K562 (cell line): Measurements from ENCODE around the gene SERTAD1. TPM values are rescaled to one million over a fixed set of nuclear protein-coding genes. Genes with fewer than 3 reads are reported as not detected.

Experiments
- ATAC-seq: fragments of 200-7000 bp; cut with Tn5 transposase; 3 replicates; pipeline ENCODE4 v1.9.1; 2020; ENCODE audit warnings: moderate library complexity
- BruUV-seq: library from RNA; stranded (reverse); fragments of 400-500 nt; replicated peaks from 2 replicates; lab custom pipeline; 2021; lab: Mats Ljungman, UMichigan
- CTCF ChIA-PET: fragments of 300-600 bp; formaldehyde crosslinking; extraction: SDS; loops from one replicate; lab custom pipeline; 2021; ENCODE audit warnings: low intra/inter-chr PET ratio; lab: Yijun Ruan, JAX
- POLR2A ChIA-PET: fragments of 300-600, 350-650 bp; sonication (Branson Sonifier 250); formaldehyde crosslinking; extraction: SDS; loops from one replicate; lab custom pipeline; 2021; ENCODE audit warnings: antibody characterized with exemption, inconsistent platforms; lab: Yijun Ruan, JAX
- DNase-seq, 4 experiments: peaks; one replicate each; pipeline versions ENCODE4 v3.0.0 to v3.0.0-alpha.2; 2011 to 2018; ENCODE audit warnings: low spot score in 3 of 4, mixed read lengths in 3 of 4; ENCODE audit errors: extremely low read depth in 1 of 4
- FAIRE-seq: peaks from 2 replicates; lab custom pipeline; 2011; peaks lifted over from hg19 to GRCh38; lab: Jason Lieb, UNC
- H2AFZ ChIP-seq: 2 replicates; pipeline ENCODE4 v1.6.0; 2011; ENCODE audit warnings: low read depth, low read length, control low read depth, inconsistent platforms
- H3K27ac ChIP-seq: fragments of 200-600 bp; 3 replicates; pipeline ENCODE4 v1.8.0; 2011; ENCODE audit warnings: low read depth, mild to moderate bottlenecking, control low read depth, inconsistent platforms, low read length, moderate library complexity, mixed read lengths; ENCODE audit errors: extremely low read depth
- H3K27me3 ChIP-seq, 2 experiments: fragments of 300-600 bp in 1 of 2; 2 replicates in 1 of 2; 3 replicates in 1 of 2; pipeline versions ENCODE4 v1.6.0 to v1.8.0; 2011; ENCODE audit warnings: inconsistent platforms in 2 of 2, low read length in 2 of 2, mild to moderate bottlenecking in 1 of 2, mixed read lengths in 1 of 2, moderate library complexity in 1 of 2; ENCODE audit not compliant: control insufficient read depth in 2 of 2, insufficient read depth in 2 of 2
- H3K36me3 ChIP-seq: fragments of 300-600 bp; 3 replicates; pipeline ENCODE4 v1.8.0; 2011; ENCODE audit warnings: mild to moderate bottlenecking, low read length, inconsistent platforms; ENCODE audit not compliant: control insufficient read depth, insufficient read depth
- H3K4me1 ChIP-seq, 2 experiments: fragments of 200-600 bp in 1 of 2; replicated peaks in 1 of 2; 2 replicates in 1 of 2; 3 replicates in 1 of 2; pipeline versions ENCODE4 v1.5.1 to v1.8.0; 2011; ENCODE audit warnings: inconsistent platforms in 2 of 2, low read length in 2 of 2, mild to moderate bottlenecking in 1 of 2, mixed read lengths in 1 of 2, moderate library complexity in 1 of 2; ENCODE audit not compliant: control insufficient read depth in 2 of 2, insufficient read depth in 2 of 2
- H3K4me2 ChIP-seq: 2 replicates; pipeline ENCODE4 v1.6.1; 2011; ENCODE audit warnings: low read length, control low read depth, inconsistent platforms, mixed read lengths; ENCODE audit not compliant: insufficient read depth
- H3K4me3 ChIP-seq: fragments of 200-600 bp; sonication (generic), shearing (Covaris generic); 2 replicates; pipeline ENCODE4 v1.5.1; 2016; ENCODE audit warnings: control low read depth, inconsistent platforms
- H3K79me2 ChIP-seq: fragments of 200-600 bp; 3 replicates; pipeline ENCODE4 v1.8.0; 2011; ENCODE audit warnings: low read length, inconsistent platforms; ENCODE audit not compliant: control insufficient read depth, insufficient read depth
- H3K9ac ChIP-seq, 2 experiments: 2 replicates each; pipeline versions ENCODE4 v1.6.0 to v1.6.1; 2011; ENCODE audit warnings: low read depth in 2 of 2, low read length in 2 of 2, control low read depth in 1 of 2, inconsistent platforms in 1 of 2, mild to moderate bottlenecking in 1 of 2, mixed read lengths in 1 of 2; ENCODE audit not compliant: insufficient read depth in 1 of 2
- H3K9me1 ChIP-seq: one replicate; pipeline ENCODE4 v1.6.0; 2011; ENCODE audit warnings: inconsistent platforms, mild to moderate bottlenecking, low read length, moderate library complexity; ENCODE audit not compliant: control insufficient read depth, insufficient read depth
- H3K9me3 ChIP-seq: replicated peaks from 2 replicates; pipeline ENCODE4 v1.5.1; 2011; ENCODE audit warnings: low read depth, low read length, inconsistent platforms; ENCODE audit not compliant: control insufficient read depth, insufficient read depth
- H4K20me1 ChIP-seq: replicated peaks from 2 replicates; pipeline ENCODE4 v1.6.1; 2011; ENCODE audit warnings: low read length, inconsistent platforms, mixed read lengths; ENCODE audit not compliant: control insufficient read depth, insufficient read depth
- BDP1 ChIP-seq: IDR thresholded peaks from 3 replicates; pipeline ENCODE4 v1.6.1; 2011; ENCODE audit not compliant: insufficient read length, insufficient read depth
- CEBPG ChIP-seq, 3 experiments: fragments of 200-800 bp in 1 of 3; sonication (Bioruptor generic) in 1 of 3; sonication (generic) in 1 of 3; formaldehyde crosslinking in 1 of 3; IDR thresholded peaks in 2 of 3; conservative IDR thresholded peaks in 1 of 3; 2 replicates each; pipeline versions ENCODE4 v1.6.1 to v1.8.0; 2016 to 2022; ENCODE audit warnings: missing compliant biosample characterization in 2 of 3, missing genetic modification characterization in 2 of 3, mild to moderate bottlenecking in 1 of 3, missing genetic modification reagents in 1 of 3
- OTX1 ChIP-seq: fragments of 450-650 bp; formaldehyde crosslinking; IDR thresholded peaks from 2 replicates; pipeline ENCODE4 v1.4.0; 2022; ENCODE audit warnings: mild to moderate bottlenecking
- WGBS: fragments of 100-300 bp; shearing (Covaris generic); methylation state at CpG from one replicate; pipeline ENCODE4 v1.1.6; 2016; ENCODE audit warnings: low coverage, mixed read lengths; ENCODE audit not compliant: insufficient coverage; ENCODE audit errors: missing lambda C conversion rate; 5-methylcytosine and 5-hydroxymethylcytosine counted together
- in situ Hi-C: fragments of 300-500 bp; cut with MboI; formaldehyde crosslinking; loops from 4 replicates; pipeline ENCODE4 v1.15.0; 2018; ENCODE audit warnings: inconsistent platforms, mixed read lengths
- intact Hi-C: fragments of 100-400 bp; cut with micrococcal nuclease; formaldehyde crosslinking; loops from 2 replicates; pipeline ENCODE4 v1.14.2; 2022
- polyA plus RNA-seq, 8 experiments: library from polyadenylated mRNA; depleted of rRNA in 4 of 8; stranded (reverse) in 5 of 8; unstranded in 3 of 8; fragments of >200 nt; fragmentation: Nextera tagmentation in 2 of 8; fragmentation: Illumina TruSeq in 1 of 8; extraction: Ambion mirVana in 2 of 8; extraction: Trizol in 1 of 8; gene quantifications; 2 replicates each; pipeline versions ENCODE4 v1.2.1 to v1.2.3, GENCODE V29; 2011 to 2014; ENCODE audit warnings: inconsistent platforms in 1 of 8, missing spikeins in 1 of 8
- total RNA-seq, 7 experiments: library from RNA; depleted of rRNA in 6 of 7; stranded (reverse); fragments of >200 nt in 6 of 7; fragmentation: Illumina TruSeq in 2 of 7; extraction: Trizol in 2 of 7; gene quantifications; 2 replicates each; pipeline versions ENCODE4 v1.2.1 to v1.2.3, GENCODE V29; 2011 to 2021; ENCODE audit warnings: low replicate concordance in 1 of 7
- TF ChIP-seq, protein P1 (sequence below): fragments of 450-650 bp; IDR thresholded peaks from 2 replicates; pipeline ENCODE4 v1.6.1; 2016; ENCODE audit warnings: low read depth
- TF ChIP-seq, protein P2 (sequence below): fragments of 250-450 bp; sonication (Bioruptor Pico); IDR thresholded peaks from 2 replicates; pipeline ENCODE4 v1.5.0; 2020; ENCODE audit warnings: mild to moderate bottlenecking

SERTAD1 gene
- total and polyA plus RNA-seq, 9 of the 15 experiments (the other 6 are each of a cell fraction or from before 2014, with no cell fraction given), result 0.15 to 8.7 (median 4.9) TPM

DNA sequence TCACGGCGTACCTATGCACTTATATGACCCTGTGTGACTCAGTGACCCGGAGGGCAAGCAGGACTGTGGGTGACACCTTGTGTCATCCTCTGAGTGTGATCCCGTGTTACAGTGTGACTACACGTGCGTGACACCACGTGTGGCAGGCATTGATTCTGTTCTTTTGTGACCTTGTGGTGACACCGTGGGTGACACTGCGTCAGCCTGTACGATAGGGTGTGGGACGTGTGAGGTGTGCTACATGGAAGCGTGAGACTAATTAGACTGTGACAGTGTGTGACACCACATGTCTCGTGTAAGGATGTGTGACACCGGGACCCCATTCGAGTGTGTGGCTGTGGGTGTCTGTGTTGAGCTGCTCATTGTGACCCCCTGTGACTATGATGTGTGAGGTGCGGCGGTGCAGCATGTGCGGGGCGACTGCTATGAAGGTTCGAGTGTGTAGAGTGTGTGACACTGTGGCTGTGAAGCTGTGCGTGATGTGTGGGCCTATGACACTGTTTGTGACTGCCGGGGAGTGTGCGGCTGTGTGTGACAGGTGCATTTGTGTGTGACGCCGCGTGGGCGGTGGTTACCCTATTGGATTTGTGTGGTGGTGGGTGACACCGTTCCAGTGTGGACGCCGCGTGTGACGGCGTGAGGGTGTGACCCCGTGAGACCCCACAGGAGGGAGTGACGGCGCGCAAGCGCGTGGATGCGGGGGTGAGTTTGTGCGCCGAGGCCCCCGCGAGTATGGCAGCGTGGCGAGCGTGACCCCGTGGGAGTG lies 40.6 kb upstream of the SERTAD1 start:
- H3K4me1 ChIP-seq, result peaks cover 23 to 50% of the 10 kb centered on the region in 2 experiments; a peak in 4 of 5 replicates
- ChIA-PET CTCF (interaction anchor here (0.5 kb wide), 1 partner anchor 154 kb away, joined by 3 read pairs; no protein-coding TSS in a partner anchor), POLR2A (interaction anchor here (0.7 to 4.0 kb wide), 16 partner anchors 9 to 332 kb away, joined by 3 to 43 read pairs (median 4); partner anchors contain the start of genes EGLN2, SERTAD1 and SERTAD3)
- DNase-seq (no peak), ATAC-seq (no peak), FAIRE-seq (no peak)
- in situ Hi-C loops (no loop called here), intact Hi-C loops (no loop called here)
- H3K36me3 ChIP-seq, result peaks cover 13% of the 10 kb centered on the region
- 68% methylated on average over 45 of the region's 48 CpGs for WGBS
- BruUV-seq, result no TSS peak
- H3K9me3 ChIP-seq, result no peaks in the 10 kb centered on the region; the same call in 1 of the 2 replicates
- H3K4me2 ChIP-seq, result peak overlapping the region; percentile 93
- peak overlapping the region; percentile 16; the same call in 1 of the 2 replicates for H3K4me3 ChIP-seq
- peak overlapping the region; percentile 91 for H2AFZ ChIP-seq
- H3K27ac ChIP-seq, result peak overlapping the region; percentile 78
- H3K9ac ChIP-seq, result peak overlapping the region; percentile 52 to 77
- peaks cover 7% of the 10 kb centered on the region for H4K20me1 ChIP-seq
- peaks cover 4% of the 10 kb centered on the region for H3K9me1 ChIP-seq
- peaks cover 45% of the 10 kb centered on the region for H3K79me2 ChIP-seq
- H3K27me3 ChIP-seq, result no peaks in the 10 kb centered on the region
- no peak for TF ChIP-seq OTX1 (CRISPR knock-in tag)
- no peak for TF ChIP-seq BDP1
- TF ChIP-seq, protein P1, sequence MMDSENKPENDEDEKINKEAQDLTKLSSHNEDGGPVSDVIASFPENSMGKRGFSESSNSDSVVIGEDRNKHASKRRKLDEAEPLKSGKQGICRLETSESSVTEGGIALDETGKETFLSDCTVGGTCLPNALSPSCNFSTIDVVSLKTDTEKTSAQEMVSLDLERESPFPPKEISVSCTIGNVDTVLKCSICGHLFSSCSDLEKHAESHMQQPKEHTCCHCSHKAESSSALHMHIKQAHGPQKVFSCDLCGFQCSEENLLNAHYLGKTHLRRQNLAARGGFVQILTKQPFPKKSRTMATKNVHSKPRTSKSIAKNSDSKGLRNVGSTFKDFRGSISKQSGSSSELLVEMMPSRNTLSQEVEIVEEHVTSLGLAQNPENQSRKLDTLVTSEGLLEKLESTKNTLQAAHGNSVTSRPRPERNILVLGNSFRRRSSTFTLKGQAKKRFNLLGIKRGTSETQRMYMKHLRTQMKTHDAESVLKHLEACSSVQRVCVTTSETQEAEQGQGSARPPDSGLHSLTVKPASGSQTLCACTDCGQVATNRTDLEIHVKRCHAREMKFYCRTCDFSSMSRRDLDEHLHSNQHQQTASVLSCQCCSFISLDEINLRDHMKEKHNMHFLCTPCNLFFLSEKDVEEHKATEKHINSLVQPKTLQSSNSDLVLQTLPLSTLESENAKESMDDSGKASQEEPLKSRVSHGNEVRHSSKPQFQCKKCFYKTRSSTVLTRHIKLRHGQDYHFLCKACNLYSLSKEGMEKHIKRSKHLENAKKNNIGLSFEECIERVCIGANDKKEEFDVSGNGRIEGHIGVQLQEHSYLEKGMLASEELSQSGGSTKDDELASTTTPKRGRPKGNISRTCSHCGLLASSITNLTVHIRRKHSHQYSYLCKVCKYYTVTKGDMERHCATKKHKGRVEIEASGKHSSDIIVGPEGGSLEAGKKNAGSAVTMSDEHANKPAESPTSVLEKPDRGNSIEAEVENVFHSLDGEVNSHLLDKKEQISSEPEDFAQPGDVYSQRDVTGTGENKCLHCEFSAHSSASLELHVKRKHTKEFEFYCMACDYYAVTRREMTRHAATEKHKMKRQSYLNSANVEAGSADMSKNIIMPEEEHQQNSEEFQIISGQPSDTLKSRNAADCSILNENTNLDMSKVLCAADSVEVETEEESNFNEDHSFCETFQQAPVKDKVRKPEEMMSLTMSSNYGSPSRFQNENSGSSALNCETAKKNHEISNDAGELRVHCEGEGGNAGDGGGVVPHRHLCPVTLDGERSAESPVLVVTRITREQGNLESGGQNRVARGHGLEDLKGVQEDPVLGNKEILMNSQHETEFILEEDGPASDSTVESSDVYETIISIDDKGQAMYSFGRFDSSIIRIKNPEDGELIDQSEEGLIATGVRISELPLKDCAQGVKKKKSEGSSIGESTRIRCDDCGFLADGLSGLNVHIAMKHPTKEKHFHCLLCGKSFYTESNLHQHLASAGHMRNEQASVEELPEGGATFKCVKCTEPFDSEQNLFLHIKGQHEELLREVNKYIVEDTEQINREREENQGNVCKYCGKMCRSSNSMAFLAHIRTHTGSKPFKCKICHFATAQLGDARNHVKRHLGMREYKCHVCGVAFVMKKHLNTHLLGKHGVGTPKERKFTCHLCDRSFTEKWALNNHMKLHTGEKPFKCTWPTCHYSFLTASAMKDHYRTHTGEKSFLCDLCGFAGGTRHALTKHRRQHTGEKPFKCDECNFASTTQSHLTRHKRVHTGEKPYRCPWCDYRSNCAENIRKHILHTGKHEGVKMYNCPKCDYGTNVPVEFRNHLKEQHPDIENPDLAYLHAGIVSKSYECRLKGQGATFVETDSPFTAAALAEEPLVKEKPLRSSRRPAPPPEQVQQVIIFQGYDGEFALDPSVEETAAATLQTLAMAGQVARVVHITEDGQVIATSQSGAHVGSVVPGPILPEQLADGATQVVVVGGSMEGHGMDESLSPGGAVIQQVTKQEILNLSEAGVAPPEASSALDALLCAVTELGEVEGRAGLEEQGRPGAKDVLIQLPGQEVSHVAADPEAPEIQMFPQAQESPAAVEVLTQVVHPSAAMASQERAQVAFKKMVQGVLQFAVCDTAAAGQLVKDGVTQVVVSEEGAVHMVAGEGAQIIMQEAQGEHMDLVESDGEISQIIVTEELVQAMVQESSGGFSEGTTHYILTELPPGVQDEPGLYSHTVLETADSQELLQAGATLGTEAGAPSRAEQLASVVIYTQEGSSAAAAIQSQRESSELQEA, result no peak
- no peak for TF ChIP-seq CEBPG (CRISPR knock-in tag; IDR thresholded peaks at IDR 0.05)
- TF ChIP-seq CEBPG (tag; conservative IDR thresholded peaks at IDR 0.05 in 1 of 2, IDR thresholded peaks at IDR 0.05 in 1 of 2), result no peak
- TF ChIP-seq, protein P2, sequence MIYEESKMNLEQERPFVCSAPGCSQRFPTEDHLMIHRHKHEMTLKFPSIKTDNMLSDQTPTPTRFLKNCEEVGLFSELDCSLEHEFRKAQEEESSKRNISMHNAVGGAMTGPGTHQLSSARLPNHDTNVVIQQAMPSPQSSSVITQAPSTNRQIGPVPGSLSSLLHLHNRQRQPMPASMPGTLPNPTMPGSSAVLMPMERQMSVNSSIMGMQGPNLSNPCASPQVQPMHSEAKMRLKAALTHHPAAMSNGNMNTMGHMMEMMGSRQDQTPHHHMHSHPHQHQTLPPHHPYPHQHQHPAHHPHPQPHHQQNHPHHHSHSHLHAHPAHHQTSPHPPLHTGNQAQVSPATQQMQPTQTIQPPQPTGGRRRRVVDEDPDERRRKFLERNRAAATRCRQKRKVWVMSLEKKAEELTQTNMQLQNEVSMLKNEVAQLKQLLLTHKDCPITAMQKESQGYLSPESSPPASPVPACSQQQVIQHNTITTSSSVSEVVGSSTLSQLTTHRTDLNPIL (CRISPR knock-in tag), result no peak
